Activated T-cell treated with anti-CD3 and anti-CD28 coated beads, Interleukin-2, amount 50 U/mL, for 24 hours (primary cell): ENCODE results near the gene KCNQ5.

Experiments
- DNase-seq: peaks from one replicate; pipeline ENCODE4 v3.0.0-alpha.2; 2020
- H3K27ac Mint-ChIP-seq: 2 replicates; pipeline ENCODE4 v1.8.0; 2020; ENCODE audit warnings: mild to moderate bottlenecking, mixed read lengths
- H3K27me3 Mint-ChIP-seq: 2 replicates; pipeline ENCODE4 v1.8.0; 2020; ENCODE audit warnings: mixed read lengths
- H3K36me3 Mint-ChIP-seq: 2 replicates; pipeline ENCODE4 v1.8.0; 2020; ENCODE audit warnings: low read depth, mixed read lengths
- H3K4me1 Mint-ChIP-seq: 2 replicates; pipeline ENCODE4 v1.8.0; 2020; ENCODE audit warnings: low read depth, mixed read lengths
- H3K4me3 Mint-ChIP-seq: 2 replicates; pipeline ENCODE4 v1.8.0; 2020; ENCODE audit warnings: mild to moderate bottlenecking, moderate library complexity, mixed read lengths
- H3K9me3 Mint-ChIP-seq: 2 replicates; pipeline ENCODE4 v1.8.0; 2020; ENCODE audit warnings: mixed read lengths

Gene KCNQ5

GRCh38 chr6:72911463-72912155 is 289.7 kb downstream of the KCNQ5 start:
- Mint-ChIP-seq H3K36me3 (no peaks in the 10 kb centered on the region), H3K4me3 (no peak overlapping the region), H3K27me3 (no peaks in the 10 kb centered on the region), H3K27ac (no peak overlapping the region), H3K4me1 (no peaks in the 10 kb centered on the region), H3K9me3 (no peaks in the 10 kb centered on the region)
- DNase-seq: no peak

- H3K27me3 Mint-ChIP-seq: no peaks in the 10 kb centered on the region
- H3K4me1 Mint-ChIP-seq: no peaks in the 10 kb centered on the region
- no peak for DNase-seq
- H3K9me3 Mint-ChIP-seq: no peaks in the 10 kb centered on the region
- H3K36me3 Mint-ChIP-seq: no peaks in the 10 kb centered on the region
- H3K27ac Mint-ChIP-seq: no peak overlapping the region
- H3K4me3 Mint-ChIP-seq: no peak overlapping the region
Observed at GRCh38 chr6:72913797-72914196, 291.9 kb downstream of the KCNQ5 start.

DNA sequence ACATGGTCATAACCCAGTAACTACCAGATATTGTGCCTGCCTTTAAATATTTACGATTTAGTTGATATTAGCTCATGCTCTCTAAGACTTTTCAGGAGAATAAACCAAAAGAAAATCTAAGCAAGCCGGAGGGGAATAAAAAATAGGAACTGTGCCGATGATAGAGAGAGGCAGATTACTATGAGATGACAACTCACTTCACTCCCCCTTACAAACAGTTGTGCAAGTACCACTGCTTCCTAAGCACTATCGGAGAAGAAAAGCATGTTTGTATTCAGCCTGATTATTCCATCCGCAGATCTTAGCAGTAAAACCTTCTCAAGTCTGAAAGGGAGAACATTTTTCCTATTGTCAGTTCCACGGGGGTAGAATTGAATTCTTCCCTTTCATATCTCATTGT is 294.4 kb downstream of the KCNQ5 start:
- H3K4me3 Mint-ChIP-seq: no peak overlapping the region
- no peaks in the 10 kb centered on the region for H3K4me1 Mint-ChIP-seq
- H3K9me3 Mint-ChIP-seq: no peaks in the 10 kb centered on the region
- no peak for DNase-seq
- no peaks in the 10 kb centered on the region for H3K36me3 Mint-ChIP-seq
- no peak overlapping the region for H3K27ac Mint-ChIP-seq
- H3K27me3 Mint-ChIP-seq: no peaks in the 10 kb centered on the region

DNA sequence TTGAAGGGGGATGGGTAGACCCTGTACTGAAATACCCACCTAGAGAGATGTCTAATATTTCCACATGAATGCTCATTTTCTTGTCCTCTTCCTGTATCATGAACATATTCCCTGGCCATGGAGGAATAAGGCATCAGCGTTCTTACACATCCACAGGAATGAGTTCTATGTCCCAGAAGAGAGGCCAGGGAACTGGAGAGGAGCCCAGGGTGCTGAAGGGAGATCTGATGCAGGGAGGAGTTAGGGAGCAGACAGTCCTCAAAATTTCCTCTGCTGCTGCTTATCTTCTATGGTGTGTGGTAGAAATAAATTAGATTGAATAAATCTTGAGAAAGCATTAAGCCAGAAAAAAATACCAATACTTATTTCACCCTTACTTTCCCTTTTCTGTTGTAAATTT is 295.0 kb downstream of the KCNQ5 start:
- H3K4me1 Mint-ChIP-seq: no peaks in the 10 kb centered on the region
- H3K27ac Mint-ChIP-seq: no peak overlapping the region
- no peaks in the 10 kb centered on the region for H3K36me3 Mint-ChIP-seq
- H3K4me3 Mint-ChIP-seq: no peak overlapping the region
- DNase-seq: no peak
- no peaks in the 10 kb centered on the region for H3K9me3 Mint-ChIP-seq
- H3K27me3 Mint-ChIP-seq: no peaks in the 10 kb centered on the region

DNA sequence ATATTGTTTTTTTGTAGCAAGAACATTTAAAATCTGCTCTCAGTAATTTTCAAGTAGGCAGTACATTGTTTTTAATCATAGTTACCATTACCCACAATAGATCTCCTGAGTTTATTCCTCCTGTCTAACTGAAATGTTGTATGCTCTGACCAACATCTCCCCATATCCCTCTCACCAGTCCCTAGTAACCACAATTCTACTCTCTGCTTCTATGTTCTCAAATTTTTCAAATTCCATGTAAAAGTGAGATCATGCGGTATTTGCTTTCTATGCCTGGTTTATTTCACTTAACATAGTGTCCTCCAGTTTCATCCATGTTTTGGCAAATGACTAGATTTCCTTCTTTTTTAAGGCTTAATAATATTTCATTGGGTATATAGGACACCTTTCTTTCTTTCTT is 300.5 kb downstream of the KCNQ5 start:
- H3K4me1 Mint-ChIP-seq: no peaks in the 10 kb centered on the region
- H3K36me3 Mint-ChIP-seq: no peaks in the 10 kb centered on the region
- H3K27ac Mint-ChIP-seq: no peak overlapping the region
- no peak for DNase-seq
- no peaks in the 10 kb centered on the region for H3K27me3 Mint-ChIP-seq
- H3K4me3 Mint-ChIP-seq: no peak overlapping the region
- no peaks in the 10 kb centered on the region for H3K9me3 Mint-ChIP-seq

DNA sequence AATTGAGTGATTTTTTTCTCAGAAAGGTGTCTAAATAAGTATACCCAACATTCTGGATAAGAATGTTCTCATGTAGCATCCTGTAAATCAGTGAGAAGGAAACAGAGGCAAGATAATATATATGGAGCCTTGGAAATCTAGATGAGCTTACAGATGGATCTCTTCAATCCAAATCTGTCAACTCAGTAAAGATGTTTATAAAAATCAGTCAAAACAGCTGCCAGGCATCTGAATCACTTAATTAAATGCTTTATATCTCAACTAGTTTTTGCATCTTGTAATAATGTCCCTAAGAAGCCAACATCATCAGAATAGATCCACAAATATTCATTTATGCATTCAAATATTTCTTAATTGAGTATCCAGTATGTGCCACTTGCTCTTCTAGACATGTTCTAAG is 303.3 kb downstream of the KCNQ5 start:
- Mint-ChIP-seq H3K27me3 (no peaks in the 10 kb centered on the region), H3K36me3 (no peaks in the 10 kb centered on the region), H3K9me3 (no peaks in the 10 kb centered on the region), H3K4me3 (no peak overlapping the region), H3K4me1 (no peaks in the 10 kb centered on the region), H3K27ac (no peak overlapping the region)
- no peak for DNase-seq

DNA sequence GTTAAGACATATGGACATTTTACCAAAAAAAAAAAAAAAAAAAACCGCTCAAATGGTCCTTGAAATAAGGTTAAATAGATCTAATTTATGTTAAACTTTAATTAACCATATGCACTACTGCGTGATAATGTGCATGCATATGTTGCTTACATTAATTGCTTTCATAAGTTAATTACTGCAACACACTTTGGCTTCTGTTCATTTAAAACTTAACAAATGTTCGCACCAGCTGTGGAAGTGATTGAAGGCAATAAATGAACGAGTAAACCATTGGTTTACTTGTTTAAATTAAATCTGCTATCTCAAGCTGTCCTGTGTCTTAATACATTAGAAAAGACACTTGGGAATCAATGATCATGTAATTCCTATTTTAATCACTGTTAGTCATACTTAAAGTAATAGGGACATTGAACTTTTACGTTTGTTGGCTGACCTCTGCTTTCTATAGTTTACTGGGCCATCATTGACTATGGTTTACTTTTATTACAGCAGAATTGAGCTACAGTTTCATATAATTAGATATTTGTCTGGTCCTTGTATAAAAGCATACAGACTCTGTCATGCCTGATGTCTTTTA is 308.8 kb downstream of the KCNQ5 start:
- Mint-ChIP-seq H3K27ac (no peak overlapping the region), H3K27me3 (no peaks in the 10 kb centered on the region), H3K36me3 (no peaks in the 10 kb centered on the region), H3K4me1 (no peaks in the 10 kb centered on the region), H3K4me3 (no peak overlapping the region), H3K9me3 (no peaks in the 10 kb centered on the region)
- no peak for DNase-seq

- Mint-ChIP-seq H3K9me3 (no peaks in the 10 kb centered on the region), H3K36me3 (no peaks in the 10 kb centered on the region), H3K27me3 (no peaks in the 10 kb centered on the region), H3K4me1 (no peaks in the 10 kb centered on the region), H3K27ac (no peak overlapping the region), H3K4me3 (no peak overlapping the region)
- no peak for DNase-seq
Observed at GRCh38 chr6:72931325-72931887, 309.5 kb downstream of the KCNQ5 start.

- H3K27ac Mint-ChIP-seq: no peak overlapping the region
- no peak for DNase-seq
- no peaks in the 10 kb centered on the region for H3K9me3 Mint-ChIP-seq
- H3K36me3 Mint-ChIP-seq: no peaks in the 10 kb centered on the region
- no peaks in the 10 kb centered on the region for H3K4me1 Mint-ChIP-seq
- H3K4me3 Mint-ChIP-seq: no peak overlapping the region
- no peaks in the 10 kb centered on the region for H3K27me3 Mint-ChIP-seq
Observed at GRCh38 chr6:72933233-72933632, 311.4 kb downstream of the KCNQ5 start.

DNA sequence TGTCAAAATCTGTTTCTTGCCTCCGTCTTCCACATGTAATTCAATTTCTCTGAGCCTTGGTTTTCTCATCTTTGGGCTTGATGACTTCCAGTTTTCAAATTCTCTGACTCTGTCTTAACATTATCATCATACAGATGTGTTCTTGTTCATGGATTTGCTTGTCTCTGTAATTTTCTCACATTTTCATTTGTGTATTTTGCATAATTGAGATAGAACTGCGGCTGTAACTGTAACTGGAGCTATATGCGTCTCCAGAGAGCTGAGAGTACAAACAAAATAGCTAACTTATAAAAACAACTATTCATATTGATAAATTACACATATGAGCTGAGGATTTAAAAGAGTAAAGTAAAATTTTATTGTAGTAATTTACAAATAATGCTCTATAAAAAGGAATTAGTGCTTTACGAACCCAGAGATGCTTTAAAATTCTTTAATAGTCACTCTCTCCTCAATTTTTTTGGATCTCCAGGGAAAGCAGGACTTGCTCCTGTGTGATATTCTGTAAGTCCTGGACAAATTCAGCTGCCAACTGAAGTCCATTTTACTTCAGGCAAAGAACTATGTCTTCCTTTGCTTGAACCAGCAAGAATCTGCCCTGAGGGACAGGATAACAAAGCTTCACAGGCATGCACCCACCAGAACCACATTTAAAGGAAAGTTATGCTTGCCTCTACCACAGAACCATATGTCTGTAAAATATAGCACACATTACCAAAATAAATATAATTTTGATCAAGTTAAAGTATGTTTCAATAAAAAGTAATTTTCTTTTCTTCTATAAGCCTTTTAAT is 315.1 kb downstream of the KCNQ5 start:
- Mint-ChIP-seq H3K27me3 (no peaks in the 10 kb centered on the region), H3K4me3 (no peak overlapping the region), H3K27ac (no peak overlapping the region), H3K9me3 (no peaks in the 10 kb centered on the region), H3K36me3 (no peaks in the 10 kb centered on the region), H3K4me1 (no peaks in the 10 kb centered on the region)
- DNase-seq: no peak

GRCh38 chr6:72938104-72938503 is 316.2 kb downstream of the KCNQ5 start:
- Mint-ChIP-seq H3K36me3 (no peaks in the 10 kb centered on the region), H3K9me3 (no peaks in the 10 kb centered on the region), H3K4me1 (no peaks in the 10 kb centered on the region), H3K27ac (no peak overlapping the region), H3K4me3 (no peak overlapping the region), H3K27me3 (no peaks in the 10 kb centered on the region)
- DNase-seq: no peak

DNA sequence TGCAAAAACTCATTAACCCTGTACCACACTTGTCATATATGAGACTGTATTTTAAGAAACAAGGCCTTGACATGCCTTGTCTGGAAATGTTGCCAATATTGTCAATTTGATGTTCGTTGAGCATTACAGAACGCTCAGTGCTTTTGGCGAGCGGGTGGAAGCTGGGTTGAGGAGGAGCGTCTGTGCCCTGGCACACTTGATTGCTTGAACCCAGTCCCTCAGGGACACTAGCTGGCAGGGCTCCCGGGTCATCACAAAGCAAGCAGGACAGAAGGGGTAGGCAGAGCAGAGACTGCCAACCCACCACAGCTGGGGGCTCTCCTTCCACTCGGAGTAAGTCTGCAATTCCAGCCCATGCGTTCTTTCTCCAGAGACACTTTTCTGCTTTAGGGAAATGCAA is 317.1 kb downstream of the KCNQ5 start:
- Mint-ChIP-seq H3K27ac (no peak overlapping the region), H3K36me3 (no peaks in the 10 kb centered on the region), H3K4me1 (no peaks in the 10 kb centered on the region), H3K9me3 (no peaks in the 10 kb centered on the region), H3K4me3 (no peak overlapping the region), H3K27me3 (no peaks in the 10 kb centered on the region)
- no peak for DNase-seq

DNA sequence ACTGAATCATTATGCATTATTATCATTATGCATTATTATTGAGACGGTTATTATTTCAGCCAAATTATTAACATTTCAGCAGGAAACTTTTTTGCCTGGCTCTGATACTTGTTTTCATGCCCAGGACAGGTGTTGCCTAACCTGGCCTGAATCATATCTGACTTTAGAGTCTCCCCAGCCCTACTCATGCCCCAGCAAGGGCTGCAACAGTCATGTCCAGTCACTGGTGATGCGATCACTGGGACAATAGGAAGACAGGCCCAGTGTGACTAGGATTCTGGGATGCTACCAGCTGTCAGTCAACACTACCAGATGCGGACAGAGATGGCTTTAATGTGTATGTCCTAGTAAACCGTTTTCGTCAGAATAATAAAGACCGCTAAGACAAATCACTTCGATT is 318.4 kb downstream of the KCNQ5 start:
- Mint-ChIP-seq H3K27me3 (no peaks in the 10 kb centered on the region), H3K27ac (no peak overlapping the region), H3K4me1 (no peaks in the 10 kb centered on the region), H3K4me3 (no peak overlapping the region), H3K9me3 (no peaks in the 10 kb centered on the region), H3K36me3 (no peaks in the 10 kb centered on the region)
- no peak for DNase-seq

DNA sequence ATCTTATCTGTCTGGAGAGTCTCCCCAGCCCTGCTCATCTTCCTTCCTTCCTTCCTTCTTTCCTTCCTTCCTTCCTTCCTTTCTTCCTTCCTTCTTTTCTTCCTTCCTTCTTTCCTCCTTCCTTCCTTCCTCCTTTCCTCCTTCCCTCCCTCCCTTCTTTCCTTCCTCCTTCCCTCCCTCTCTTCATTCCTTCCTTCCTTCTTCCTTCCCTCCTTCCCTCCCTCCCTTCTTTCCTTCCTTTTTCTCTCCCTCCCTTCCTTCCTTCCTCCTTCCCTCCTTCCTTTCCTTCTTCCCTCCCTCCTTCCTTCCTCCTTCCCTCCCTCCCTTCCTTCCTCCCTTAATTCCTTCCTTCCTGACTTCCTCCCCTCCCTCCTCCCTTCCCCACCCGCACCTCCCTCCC is 319.4 kb downstream of the KCNQ5 start:
- Mint-ChIP-seq H3K27me3 (no peaks in the 10 kb centered on the region), H3K27ac (no peak overlapping the region), H3K4me1 (no peaks in the 10 kb centered on the region), H3K9me3 (no peaks in the 10 kb centered on the region), H3K36me3 (no peaks in the 10 kb centered on the region), H3K4me3 (no peak overlapping the region)
- no peak for DNase-seq

DNA sequence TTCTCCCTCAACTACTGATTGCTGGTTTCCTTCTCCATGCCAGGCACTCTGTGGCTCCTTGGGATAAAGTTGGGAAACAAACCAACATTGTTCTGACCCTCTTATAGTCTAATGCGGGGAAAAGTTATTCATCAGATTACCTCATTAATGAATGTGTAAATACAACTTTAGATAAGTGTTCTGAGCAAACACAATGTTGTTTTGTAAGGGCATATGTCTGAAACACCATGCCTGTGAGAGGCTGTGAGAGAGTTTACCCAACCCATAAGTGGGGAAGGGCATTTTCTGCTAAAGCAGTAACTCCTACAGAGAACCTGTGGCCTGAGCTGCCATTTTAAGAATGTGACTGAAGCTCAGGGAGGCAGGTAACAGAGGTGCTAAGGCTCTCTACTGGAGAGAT is 319.9 kb downstream of the KCNQ5 start:
- H3K4me1 Mint-ChIP-seq: no peaks in the 10 kb centered on the region
- H3K27ac Mint-ChIP-seq: no peak overlapping the region
- no peaks in the 10 kb centered on the region for H3K27me3 Mint-ChIP-seq
- DNase-seq: no peak
- no peaks in the 10 kb centered on the region for H3K9me3 Mint-ChIP-seq
- H3K4me3 Mint-ChIP-seq: no peak overlapping the region
- H3K36me3 Mint-ChIP-seq: no peaks in the 10 kb centered on the region
